ENCODE measurements around the gene ZNF597.
A peak's percentile ranks its signal among the peaks of the same experiment; 100 is the strongest.
"Not testable (repeated sequence)": the region's sequence is repeated elsewhere in the genome, so short reads cannot be mapped to it uniquely, and the experiment has no call there.

ZNF597 gene

GRCh38 chr16:3474870-3475269, 31.6 kb upstream of the ZNF597 start:
- DNase-seq, result not testable (repeated sequence)

- no peak for DNase-seq
Measured at GRCh38 chr16:3474136-3474779, 31.0 kb upstream of the ZNF597 start.

- not testable (repeated sequence) for DNase-seq
Measured at GRCh38 chr16:3473596-3473943, 30.3 kb upstream of the ZNF597 start.

- DNase-seq, result no peak
Measured at GRCh38 chr16:3472878-3473595, 29.7 kb upstream of the ZNF597 start.

- no peak for DNase-seq
Measured at GRCh38 chr16:3471518-3472176, 28.3 kb upstream of the ZNF597 start.

- DNase-seq, result no peak
Measured at GRCh38 chr16:3470723-3471122, 27.4 kb upstream of the ZNF597 start.

DNA sequence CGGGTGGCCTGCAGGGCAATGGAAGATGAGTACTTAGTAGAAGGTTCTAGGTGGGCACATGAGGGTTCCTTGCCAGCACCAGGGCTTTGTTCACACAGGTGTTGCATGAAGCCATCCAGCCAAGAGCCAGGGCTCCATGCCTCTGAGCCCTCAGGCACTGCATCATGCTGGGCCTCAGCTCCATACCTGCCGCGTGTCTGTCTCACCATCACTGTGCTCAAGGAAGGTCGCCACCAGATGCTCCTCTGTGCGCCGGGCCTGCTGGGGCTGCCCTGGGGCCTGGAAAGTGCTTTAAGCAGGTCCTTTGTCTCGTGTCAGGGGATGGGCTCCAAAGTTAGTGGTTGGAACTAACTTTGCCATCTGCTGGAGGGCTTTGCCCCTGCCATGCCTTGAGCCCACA, 26.4 kb upstream of the ZNF597 start:
- DNase-seq, result no peak

DNA sequence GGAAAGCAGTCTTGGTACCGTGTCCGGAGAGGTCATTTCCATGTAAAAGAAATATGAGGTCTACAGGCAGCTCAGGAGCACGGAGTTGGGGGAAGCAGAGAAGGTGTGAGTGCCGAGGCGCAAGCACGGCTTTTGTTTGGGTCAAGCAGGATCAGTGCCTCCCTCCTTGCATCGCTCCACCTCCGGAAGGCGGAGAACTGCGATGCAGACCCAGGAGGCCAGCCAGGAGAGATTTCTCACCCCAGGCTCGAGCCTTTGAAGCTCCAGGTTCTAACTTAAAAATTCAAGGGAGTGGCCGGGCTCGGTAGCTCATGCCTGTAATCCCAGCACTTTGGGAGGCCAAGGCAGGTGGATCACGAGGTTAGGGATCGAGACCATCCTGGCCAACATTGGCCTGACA, 25.2 kb upstream of the ZNF597 start:
- DNase-seq, result no peak

DNA sequence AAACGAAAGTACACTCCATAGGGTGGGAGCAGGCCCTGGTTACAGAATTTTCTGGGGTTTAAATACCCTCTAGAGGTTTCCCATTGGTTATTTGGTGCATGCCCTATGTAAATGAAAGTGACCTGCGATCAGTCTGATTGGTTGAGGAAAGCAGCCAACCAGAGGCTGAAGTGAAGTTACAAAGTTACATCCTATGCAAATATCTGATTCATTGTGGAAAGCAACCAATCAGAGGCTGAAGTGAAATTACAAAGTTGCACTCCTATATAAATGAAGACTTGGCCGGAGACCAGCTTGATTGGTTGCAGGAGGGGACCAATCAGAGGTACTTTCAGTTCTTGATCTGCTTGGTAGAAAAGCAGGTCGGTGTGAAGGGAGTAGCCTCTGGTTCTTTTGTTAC, 24.6 kb upstream of the ZNF597 start:
- no peak for DNase-seq

- no peak for DNase-seq
Measured at GRCh38 chr16:3467182-3467581, 23.9 kb upstream of the ZNF597 start.

GRCh38 chr16:3465911-3466584, 22.7 kb upstream of the ZNF597 start:
- DNase-seq, result no peak

DNA sequence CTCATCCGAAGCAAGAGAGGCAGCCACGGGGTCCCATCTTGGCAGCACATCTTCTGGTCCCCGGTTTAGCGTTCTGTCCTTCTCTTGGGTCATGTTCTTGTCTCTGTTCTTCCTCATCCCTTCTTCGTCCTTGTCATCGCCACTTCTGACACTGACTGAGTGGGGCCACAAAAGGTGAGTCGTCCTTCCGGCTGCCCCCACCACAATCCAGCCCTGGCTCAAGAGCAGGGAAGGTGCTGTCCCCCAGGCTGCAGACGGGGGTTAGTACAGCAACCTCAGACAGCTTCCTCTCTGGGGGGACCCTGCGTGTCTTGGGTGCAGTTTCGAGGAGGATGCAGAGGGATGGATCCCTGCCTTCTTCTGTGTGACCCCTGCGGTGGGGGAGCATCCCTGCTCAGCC, 22.0 kb upstream of the ZNF597 start:
- no peak for DNase-seq

- peak in 3 of 4 experiments; percentile 25 to 44 (median 35) for DNase-seq
Measured at GRCh38 chr16:3461151-3461550, 17.8 kb upstream of the ZNF597 start.

DNA sequence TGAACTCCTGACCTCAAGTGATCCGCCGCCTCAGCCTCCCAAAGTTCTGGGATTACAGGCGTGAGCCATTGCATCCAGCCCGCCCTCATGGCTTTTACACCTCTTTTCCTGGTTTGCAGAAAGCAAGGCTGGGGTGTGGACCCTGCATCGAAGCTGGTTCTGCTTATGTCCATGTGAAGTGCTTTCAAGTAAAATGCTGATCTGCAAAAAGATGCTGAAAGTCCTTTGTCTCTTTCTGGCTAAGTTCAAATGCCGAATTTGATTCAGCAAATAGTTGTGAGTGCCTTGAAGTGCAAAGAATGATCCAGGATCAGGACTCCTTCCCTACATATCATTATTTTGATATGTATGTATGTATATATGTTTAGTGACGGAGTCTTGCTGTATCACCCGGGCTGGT, 17.3 kb upstream of the ZNF597 start:
- no peak for DNase-seq

DNA sequence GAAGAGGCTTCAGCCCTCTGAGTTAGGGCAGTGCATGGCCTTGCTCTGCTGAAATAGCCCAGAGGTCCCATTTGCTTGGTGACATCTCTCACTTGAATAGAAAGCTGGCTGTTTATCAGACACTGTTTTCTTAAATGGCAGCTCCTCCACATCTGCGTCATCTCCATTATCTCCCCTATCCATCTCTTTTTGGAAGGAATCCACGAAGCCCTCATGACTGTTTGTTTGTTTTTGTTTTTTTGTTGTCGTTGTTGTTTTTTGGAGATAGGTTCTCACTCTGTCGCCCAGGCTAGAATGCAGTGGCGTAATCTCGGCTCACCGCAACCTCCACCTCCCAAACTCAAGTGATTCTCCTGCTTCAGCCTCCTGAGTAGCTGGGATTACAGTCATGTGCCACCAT, 16.8 kb upstream of the ZNF597 start:
- DNase-seq, result no peak

DNA sequence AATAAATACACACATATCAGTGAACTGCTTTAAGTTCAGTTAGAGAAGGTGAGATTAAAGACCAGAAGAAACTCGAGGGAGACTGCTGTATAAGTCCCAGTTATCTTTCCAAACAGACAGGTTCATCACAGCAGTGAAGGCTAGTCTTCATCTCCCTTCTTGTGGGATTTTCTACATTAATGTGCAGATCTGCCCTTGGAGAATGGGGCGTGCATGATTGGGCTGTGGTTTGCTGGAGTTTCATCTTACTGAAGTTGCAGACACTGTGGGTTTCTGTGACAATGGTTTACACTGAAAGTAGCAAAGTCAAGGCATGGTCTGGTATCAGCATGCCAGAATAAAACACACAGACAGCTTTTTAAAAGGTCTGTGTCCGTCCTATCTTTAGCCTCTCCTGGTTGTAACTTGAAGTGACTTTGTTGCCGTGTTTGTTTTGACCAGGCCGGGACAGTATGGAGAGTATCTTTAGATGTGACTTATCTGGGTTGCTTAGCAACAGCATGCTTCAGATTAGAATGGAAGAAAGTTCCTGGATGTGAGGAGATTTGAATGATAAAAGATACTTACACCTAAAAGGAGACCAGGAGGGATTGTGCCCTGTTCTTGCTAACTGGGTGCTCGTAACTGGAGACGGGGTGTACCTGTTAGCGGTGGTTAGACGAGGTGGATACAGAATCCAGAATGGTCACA, 16.2 kb upstream of the ZNF597 start:
- DNase-seq, result no peak

DNA sequence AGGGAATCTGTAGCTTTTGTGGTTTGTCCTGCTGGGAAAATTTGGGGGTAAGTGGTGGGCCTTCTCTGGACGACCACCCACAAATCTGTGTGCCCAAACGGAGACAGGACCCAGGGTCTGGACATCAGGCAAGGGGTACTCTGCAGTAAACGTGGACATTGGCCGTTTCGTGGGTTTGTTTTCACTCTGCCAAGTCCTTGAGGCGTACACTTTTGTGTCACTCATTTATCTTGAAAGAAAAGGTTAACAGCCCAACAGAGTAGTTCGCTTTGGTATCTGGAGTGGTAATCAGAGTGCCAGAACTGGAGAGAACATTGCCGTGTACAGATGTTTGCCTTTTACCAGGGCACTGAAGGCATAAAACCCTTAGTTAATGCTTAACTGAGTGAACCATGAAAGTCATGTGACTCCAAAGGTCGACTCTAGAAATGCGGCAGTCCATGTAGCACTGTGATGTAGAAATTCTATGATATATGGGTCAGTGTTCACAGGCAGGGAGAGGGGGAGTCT, 15.6 kb upstream of the ZNF597 start:
- peak in 3 of 4 experiments; percentile 29 to 48 (median 34) for DNase-seq

DNA sequence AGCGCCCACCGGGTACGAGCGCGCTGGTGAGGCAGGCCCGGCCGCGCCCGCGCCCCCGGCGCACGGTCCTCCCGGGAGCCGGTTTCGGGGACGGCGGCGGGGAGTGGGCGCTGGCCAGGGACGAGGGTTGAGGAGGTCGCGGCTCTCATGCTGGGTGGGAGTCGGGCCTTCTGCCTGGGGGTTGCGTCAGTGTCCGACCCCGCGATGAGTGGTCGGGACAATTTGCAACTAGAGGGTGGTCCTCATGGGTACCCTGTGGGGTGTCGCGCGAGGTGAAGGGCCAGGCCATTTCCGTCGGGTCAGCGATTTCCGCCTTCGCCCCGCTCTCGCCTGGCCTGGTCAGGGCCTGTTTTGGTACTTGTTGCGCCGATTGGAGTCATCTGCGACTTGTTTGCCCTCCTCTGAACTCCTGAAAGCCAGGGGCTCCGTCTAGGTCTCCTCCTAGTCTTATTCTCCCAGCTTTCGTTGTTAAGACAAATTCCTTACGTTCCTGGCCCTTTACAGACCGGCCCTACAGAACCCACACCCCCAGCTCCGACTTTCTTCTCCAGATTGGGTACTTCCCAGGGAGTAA, 15.1 kb upstream of the ZNF597 start:
- peak; percentile 26 to 58 (median 41) for DNase-seq

DNA sequence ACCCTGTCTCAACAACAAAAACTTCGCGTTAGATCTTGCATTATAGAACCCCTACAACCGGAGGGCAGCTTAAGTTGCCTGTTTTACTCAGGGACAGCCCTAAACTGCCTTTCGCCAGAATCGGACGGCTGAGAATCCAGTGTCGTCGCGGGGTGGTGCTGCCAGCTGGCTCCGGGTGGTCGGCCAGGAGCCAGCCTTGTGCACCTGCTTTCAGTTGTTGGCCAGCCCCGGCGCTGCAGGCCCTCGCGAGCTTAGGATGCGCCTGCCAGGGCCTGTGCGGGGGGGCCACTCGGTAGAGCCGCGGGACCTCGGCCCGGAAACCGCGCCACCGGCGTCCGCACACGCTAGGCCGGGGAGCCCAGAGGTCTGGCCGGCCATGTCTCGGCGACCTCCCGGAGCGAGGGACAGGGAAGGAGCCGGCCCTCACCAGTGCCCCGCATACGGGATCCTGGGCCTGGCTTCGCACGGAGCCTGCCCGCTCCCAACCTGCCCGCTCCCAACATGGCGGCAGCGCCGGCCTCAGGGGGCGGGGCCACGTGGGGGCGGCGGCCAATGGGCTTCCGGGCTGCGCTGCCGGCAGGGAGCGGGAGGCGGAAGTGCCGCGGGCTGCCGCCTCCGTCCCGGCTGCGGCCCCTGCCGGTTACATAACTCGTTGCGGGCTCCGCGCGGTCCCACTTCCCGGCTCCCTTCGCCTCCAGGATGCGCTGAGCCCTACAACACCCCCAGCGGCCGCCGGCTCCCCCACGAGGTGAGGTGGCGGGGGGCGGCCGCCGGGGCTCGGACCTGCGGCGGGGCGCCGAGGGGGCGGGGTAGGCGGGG, 14.3 kb upstream of the ZNF597 start:
- DNase-seq, result peak; percentile 95 to 98 (median 96)

- DNase-seq, result no peak
Measured at GRCh38 chr16:3454631-3455147, 11.4 kb upstream of the ZNF597 start.

DNA sequence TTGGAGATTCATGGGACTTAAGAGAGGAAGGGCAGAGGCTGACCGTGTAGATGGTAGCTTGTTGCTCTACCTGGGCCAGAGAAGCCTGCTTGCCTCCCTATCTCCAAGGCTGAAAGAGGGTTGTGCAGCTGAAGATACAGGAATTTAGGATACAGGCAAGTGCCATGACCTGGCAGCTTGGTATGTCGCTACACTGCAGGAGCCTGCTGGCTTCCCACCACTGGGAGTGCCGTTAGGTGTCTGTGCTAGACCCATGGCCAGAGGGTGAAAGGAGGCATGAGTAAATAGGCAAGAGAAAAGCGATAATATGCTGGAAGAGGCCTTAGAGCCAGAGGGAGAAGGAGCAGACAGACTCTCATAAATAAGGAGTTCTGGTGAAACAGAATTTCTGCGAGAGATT, 10.8 kb upstream of the ZNF597 start:
- DNase-seq, result no peak

All from suppressor macrophage (primary cell).